GM23338 (cell line): ENCODE results near the gene TNS3. TPM values are rescaled to one million over a fixed set of nuclear protein-coding genes. Genes with fewer than 3 reads are reported as not detected.

Experiments used
- CREB1 ChIP-seq: fragments of 250-450 bp; sonication (Bioruptor Pico); IDR thresholded peaks from 2 replicates; pipeline ENCODE4 v1.5.0; 2020; ENCODE audit warnings: low read depth, mild to moderate bottlenecking, moderate library complexity
- polyA plus RNA-seq: library from polyadenylated mRNA; unstranded; fragments of >200 nt; fragmentation: Nextera tagmentation; extraction: Ambion mirVana; gene quantifications from 2 replicates; pipeline ENCODE4 v1.2.1, GENCODE V29; 2016
- total RNA-seq: library from RNA; depleted of rRNA; stranded (reverse); fragments of >200 nt; shearing (Covaris generic); gene quantifications from 2 replicates; pipeline ENCODE4 v1.2.3, GENCODE V29; 2014
- TF ChIP-seq, protein P1 (sequence below): IDR thresholded peaks from one replicate; pipeline ENCODE4 v1.6.1; 2018; ENCODE audit warnings: antibody characterized with exemption; ENCODE audit not compliant: unreplicated experiment
- TF ChIP-seq, protein P2 (sequence below): fragments of 250-450 bp; sonication (Bioruptor Pico); IDR thresholded peaks from 2 replicates; pipeline ENCODE4 v1.5.0; 2020; ENCODE audit warnings: mild to moderate bottlenecking, moderate library complexity
- TF ChIP-seq, protein P3 (sequence below), 2 experiments: fragments of 200-600 bp in 1 of 2; sonication (generic) in 1 of 2; conservative IDR thresholded peaks; 2 replicates each; pipeline versions ENCODE4 v1.5.1 to v1.6.1; 2016 to 2017; ENCODE audit warnings: antibody characterized with exemption in 2 of 2, low read depth in 2 of 2, mild to moderate bottlenecking in 2 of 2, moderate library complexity in 1 of 2

Gene TNS3
- total and polyA plus RNA-seq, 2 experiments from 2014 or later: 6.2 to 28.7 TPM

- TF ChIP-seq, protein P1, sequence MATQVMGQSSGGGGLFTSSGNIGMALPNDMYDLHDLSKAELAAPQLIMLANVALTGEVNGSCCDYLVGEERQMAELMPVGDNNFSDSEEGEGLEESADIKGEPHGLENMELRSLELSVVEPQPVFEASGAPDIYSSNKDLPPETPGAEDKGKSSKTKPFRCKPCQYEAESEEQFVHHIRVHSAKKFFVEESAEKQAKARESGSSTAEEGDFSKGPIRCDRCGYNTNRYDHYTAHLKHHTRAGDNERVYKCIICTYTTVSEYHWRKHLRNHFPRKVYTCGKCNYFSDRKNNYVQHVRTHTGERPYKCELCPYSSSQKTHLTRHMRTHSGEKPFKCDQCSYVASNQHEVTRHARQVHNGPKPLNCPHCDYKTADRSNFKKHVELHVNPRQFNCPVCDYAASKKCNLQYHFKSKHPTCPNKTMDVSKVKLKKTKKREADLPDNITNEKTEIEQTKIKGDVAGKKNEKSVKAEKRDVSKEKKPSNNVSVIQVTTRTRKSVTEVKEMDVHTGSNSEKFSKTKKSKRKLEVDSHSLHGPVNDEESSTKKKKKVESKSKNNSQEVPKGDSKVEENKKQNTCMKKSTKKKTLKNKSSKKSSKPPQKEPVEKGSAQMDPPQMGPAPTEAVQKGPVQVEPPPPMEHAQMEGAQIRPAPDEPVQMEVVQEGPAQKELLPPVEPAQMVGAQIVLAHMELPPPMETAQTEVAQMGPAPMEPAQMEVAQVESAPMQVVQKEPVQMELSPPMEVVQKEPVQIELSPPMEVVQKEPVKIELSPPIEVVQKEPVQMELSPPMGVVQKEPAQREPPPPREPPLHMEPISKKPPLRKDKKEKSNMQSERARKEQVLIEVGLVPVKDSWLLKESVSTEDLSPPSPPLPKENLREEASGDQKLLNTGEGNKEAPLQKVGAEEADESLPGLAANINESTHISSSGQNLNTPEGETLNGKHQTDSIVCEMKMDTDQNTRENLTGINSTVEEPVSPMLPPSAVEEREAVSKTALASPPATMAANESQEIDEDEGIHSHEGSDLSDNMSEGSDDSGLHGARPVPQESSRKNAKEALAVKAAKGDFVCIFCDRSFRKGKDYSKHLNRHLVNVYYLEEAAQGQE: no peak
- TF ChIP-seq, protein P2, sequence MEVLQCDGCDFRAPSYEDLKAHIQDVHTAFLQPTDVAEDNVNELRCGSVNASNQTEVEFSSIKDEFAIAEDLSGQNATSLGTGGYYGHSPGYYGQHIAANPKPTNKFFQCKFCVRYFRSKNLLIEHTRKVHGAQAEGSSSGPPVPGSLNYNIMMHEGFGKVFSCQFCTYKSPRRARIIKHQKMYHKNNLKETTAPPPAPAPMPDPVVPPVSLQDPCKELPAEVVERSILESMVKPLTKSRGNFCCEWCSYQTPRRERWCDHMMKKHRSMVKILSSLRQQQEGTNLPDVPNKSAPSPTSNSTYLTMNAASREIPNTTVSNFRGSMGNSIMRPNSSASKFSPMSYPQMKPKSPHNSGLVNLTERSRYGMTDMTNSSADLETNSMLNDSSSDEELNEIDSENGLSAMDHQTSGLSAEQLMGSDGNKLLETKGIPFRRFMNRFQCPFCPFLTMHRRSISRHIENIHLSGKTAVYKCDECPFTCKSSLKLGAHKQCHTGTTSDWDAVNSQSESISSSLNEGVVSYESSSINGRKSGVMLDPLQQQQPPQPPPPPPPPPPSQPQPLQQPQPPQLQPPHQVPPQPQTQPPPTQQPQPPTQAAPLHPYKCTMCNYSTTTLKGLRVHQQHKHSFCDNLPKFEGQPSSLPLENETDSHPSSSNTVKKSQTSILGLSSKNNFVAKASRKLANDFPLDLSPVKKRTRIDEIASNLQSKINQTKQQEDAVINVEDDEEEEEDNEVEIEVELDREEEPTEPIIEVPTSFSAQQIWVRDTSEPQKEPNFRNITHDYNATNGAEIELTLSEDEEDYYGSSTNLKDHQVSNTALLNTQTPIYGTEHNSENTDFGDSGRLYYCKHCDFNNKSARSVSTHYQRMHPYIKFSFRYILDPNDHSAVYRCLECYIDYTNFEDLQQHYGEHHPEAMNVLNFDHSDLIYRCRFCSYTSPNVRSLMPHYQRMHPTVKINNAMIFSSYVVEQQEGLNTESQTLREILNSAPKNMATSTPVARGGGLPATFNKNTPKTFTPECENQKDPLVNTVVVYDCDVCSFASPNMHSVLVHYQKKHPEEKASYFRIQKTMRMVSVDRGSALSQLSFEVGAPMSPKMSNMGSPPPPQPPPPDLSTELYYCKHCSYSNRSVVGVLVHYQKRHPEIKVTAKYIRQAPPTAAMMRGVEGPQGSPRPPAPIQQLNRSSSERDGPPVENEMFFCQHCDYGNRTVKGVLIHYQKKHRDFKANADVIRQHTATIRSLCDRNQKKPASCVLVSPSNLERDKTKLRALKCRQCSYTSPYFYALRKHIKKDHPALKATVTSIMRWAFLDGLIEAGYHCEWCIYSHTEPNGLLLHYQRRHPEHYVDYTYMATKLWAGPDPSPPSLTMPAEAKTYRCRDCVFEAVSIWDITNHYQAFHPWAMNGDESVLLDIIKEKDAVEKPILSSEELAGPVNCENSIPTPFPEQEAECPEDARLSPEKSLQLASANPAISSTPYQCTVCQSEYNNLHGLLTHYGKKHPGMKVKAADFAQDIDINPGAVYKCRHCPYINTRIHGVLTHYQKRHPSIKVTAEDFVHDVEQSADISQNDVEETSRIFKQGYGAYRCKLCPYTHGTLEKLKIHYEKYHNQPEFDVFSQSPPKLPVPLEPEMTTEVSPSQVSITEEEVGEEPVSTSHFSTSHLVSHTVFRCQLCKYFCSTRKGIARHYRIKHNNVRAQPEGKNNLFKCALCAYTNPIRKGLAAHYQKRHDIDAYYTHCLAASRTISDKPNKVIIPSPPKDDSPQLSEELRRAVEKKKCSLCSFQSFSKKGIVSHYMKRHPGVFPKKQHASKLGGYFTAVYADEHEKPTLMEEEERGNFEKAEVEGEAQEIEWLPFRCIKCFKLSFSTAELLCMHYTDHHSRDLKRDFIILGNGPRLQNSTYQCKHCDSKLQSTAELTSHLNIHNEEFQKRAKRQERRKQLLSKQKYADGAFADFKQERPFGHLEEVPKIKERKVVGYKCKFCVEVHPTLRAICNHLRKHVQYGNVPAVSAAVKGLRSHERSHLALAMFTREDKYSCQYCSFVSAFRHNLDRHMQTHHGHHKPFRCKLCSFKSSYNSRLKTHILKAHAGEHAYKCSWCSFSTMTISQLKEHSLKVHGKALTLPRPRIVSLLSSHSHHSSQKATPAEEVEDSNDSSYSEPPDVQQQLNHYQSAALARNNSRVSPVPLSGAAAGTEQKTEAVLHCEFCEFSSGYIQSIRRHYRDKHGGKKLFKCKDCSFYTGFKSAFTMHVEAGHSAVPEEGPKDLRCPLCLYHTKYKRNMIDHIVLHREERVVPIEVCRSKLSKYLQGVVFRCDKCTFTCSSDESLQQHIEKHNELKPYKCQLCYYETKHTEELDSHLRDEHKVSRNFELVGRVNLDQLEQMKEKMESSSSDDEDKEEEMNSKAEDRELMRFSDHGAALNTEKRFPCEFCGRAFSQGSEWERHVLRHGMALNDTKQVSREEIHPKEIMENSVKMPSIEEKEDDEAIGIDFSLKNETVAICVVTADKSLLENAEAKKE (CRISPR knock-in tag): no peak
- TF ChIP-seq, protein P3, sequence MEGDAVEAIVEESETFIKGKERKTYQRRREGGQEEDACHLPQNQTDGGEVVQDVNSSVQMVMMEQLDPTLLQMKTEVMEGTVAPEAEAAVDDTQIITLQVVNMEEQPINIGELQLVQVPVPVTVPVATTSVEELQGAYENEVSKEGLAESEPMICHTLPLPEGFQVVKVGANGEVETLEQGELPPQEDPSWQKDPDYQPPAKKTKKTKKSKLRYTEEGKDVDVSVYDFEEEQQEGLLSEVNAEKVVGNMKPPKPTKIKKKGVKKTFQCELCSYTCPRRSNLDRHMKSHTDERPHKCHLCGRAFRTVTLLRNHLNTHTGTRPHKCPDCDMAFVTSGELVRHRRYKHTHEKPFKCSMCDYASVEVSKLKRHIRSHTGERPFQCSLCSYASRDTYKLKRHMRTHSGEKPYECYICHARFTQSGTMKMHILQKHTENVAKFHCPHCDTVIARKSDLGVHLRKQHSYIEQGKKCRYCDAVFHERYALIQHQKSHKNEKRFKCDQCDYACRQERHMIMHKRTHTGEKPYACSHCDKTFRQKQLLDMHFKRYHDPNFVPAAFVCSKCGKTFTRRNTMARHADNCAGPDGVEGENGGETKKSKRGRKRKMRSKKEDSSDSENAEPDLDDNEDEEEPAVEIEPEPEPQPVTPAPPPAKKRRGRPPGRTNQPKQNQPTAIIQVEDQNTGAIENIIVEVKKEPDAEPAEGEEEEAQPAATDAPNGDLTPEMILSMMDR (conservative IDR thresholded peaks at IDR 0.05; ENCODE audit: low read depth in 2 of 2): no peak
- no peak for TF ChIP-seq CREB1 (CRISPR knock-in tag)
Measured at GRCh38 chr7:47327346-47327697, 254.6 kb downstream of the TNS3 start (continued).
